Chondrocyte (in vitro differentiated cells): Measurements from ENCODE around the gene TSGA10IP. TPM values are rescaled to one million over a fixed set of nuclear protein-coding genes. Genes with fewer than 3 reads are reported as not detected.
A peak's percentile ranks its signal among the peaks of the same experiment; 100 is the strongest.

Experiments
- DNase-seq: peaks from one replicate; pipeline ENCODE4 v3.0.0; 2021; ENCODE audit warnings: mixed read lengths, low spot score
- H3K27ac Mint-ChIP-seq: one replicate; pipeline ENCODE4 v1.8.0; 2021; ENCODE audit warnings: mild to moderate bottlenecking, moderate library complexity, mixed read lengths; ENCODE audit not compliant: unreplicated experiment
- H3K27me3 Mint-ChIP-seq: 2 replicates; pipeline ENCODE4 v1.8.0; 2021; ENCODE audit warnings: low read depth, mixed read lengths
- H3K36me3 Mint-ChIP-seq: 2 replicates; pipeline ENCODE4 v1.8.0; 2021; ENCODE audit warnings: low read depth, mixed read lengths
- H3K4me1 Mint-ChIP-seq: 2 replicates; pipeline ENCODE4 v1.8.0; 2021; ENCODE audit warnings: low read depth, mild to moderate bottlenecking, mixed read lengths
- H3K4me3 Mint-ChIP-seq: one replicate; pipeline ENCODE4 v1.8.0; 2021; ENCODE audit warnings: mild to moderate bottlenecking, moderate library complexity, mixed read lengths; ENCODE audit not compliant: unreplicated experiment
- H3K9me3 Mint-ChIP-seq: 2 replicates; pipeline ENCODE4 v1.8.0; 2021; ENCODE audit warnings: low read depth, mixed read lengths
- CTCF ChIP-seq: fragments of 200-600 bp; sonication (generic); IDR thresholded peaks from 2 replicates; pipeline ENCODE4 v1.5.0; 2021; ENCODE audit warnings: antibody characterized with exemption, mild to moderate bottlenecking, moderate library complexity
- total RNA-seq: library from RNA; stranded (reverse); gene quantifications from 3 replicates; pipeline ENCODE4 v1.2.1, GENCODE V29; 2021

Gene TSGA10IP
- total RNA-seq, 1 donor from 2014 or later, result not detected

- Mint-ChIP-seq H3K4me3 (peak overlapping the region; percentile 79), H3K36me3 (no peaks in the 10 kb centered on the region), H3K9me3 (no peaks in the 10 kb centered on the region), H3K27me3 (no peaks in the 10 kb centered on the region), H3K4me1 (peaks cover 47% of the 10 kb centered on the region), H3K27ac (peak overlapping the region; percentile 82)
- TF ChIP-seq CTCF, result peak; percentile 15
- DNase-seq, result no peak
Observed at GRCh38 chr11:65899356-65900124, 45.7 kb upstream of the TSGA10IP start.

GRCh38 chr11:65900125-65900898 lies 45.0 kb upstream of the TSGA10IP start, which contains the start of gene FOSL1:
Gene FOSL1 (minus strand): TSS chr11:65900388. CDS start chr11:65900339, 49 bp downstream.
- H3K4me3 Mint-ChIP-seq, result peak within 1 kb of the TSS; percentile 79
- no peak for DNase-seq
- TF ChIP-seq CTCF, result no peak
- H3K4me1 Mint-ChIP-seq, result peaks cover 47% of the 10 kb centered on the region
- H3K36me3 Mint-ChIP-seq, result no peaks in the 10 kb centered on the region
- H3K27me3 Mint-ChIP-seq, result no peaks in the 10 kb centered on the region
- peak within 1 kb of the TSS; percentile 82 for H3K27ac Mint-ChIP-seq
- H3K9me3 Mint-ChIP-seq, result no peaks in the 10 kb centered on the region

GRCh38 chr11:65900899-65901180 lies 44.4 kb upstream of the TSGA10IP start:
- H3K27me3 Mint-ChIP-seq, result no peaks in the 10 kb centered on the region
- peak overlapping the region; percentile 50 for H3K4me3 Mint-ChIP-seq
- H3K27ac Mint-ChIP-seq, result no peak overlapping the region
- no peak for DNase-seq
- TF ChIP-seq CTCF, result no peak
- no peaks in the 10 kb centered on the region for H3K36me3 Mint-ChIP-seq
- peaks cover 47% of the 10 kb centered on the region for H3K4me1 Mint-ChIP-seq
- H3K9me3 Mint-ChIP-seq, result no peaks in the 10 kb centered on the region

GRCh38 chr11:65903068-65903481 lies 42.2 kb upstream of the TSGA10IP start:
- DNase-seq, result no peak
- Mint-ChIP-seq H3K4me1 (peaks cover 38% of the 10 kb centered on the region), H3K27me3 (no peaks in the 10 kb centered on the region), H3K36me3 (no peaks in the 10 kb centered on the region), H3K9me3 (no peaks in the 10 kb centered on the region), H3K4me3 (peak overlapping the region; percentile 25), H3K27ac (peak overlapping the region; percentile 90)
- TF ChIP-seq CTCF, result no peak

GRCh38 chr11:65903715-65904114 lies 41.6 kb upstream of the TSGA10IP start:
- H3K27me3 Mint-ChIP-seq, result no peaks in the 10 kb centered on the region
- H3K4me3 Mint-ChIP-seq, result no peak overlapping the region
- TF ChIP-seq CTCF, result no peak
- H3K9me3 Mint-ChIP-seq, result no peaks in the 10 kb centered on the region
- H3K4me1 Mint-ChIP-seq, result peaks cover 33% of the 10 kb centered on the region
- H3K27ac Mint-ChIP-seq, result peak overlapping the region; percentile 90
- H3K36me3 Mint-ChIP-seq, result no peaks in the 10 kb centered on the region
- no peak for DNase-seq
